Neural progenitor cell (in vitro differentiated cells): ENCODE results near the gene NPFFR2.

Experiments used
- CTCF ChIP-seq: fragments of 200-600 bp; sonication (generic); IDR thresholded peaks from 2 replicates; pipeline ENCODE4 v1.5.1; 2017; ENCODE audit warnings: antibody characterized with exemption, mild to moderate bottlenecking
- EZH2phosphoT487 ChIP-seq: fragments of 200-600 bp; sonication (generic); IDR thresholded peaks from 2 replicates; pipeline ENCODE4 v1.6.1; 2017; ENCODE audit warnings: antibody characterized with exemption

GRCh38 chr4:72152731-72153130, 120.9 kb downstream of the NPFFR2 start:
- no peak for TF ChIP-seq EZH2phosphoT487
- no peak for TF ChIP-seq CTCF
